Mesenchymal stem cell (in vitro differentiated cells and primary cell): ENCODE results near the gene C6orf141.
A peak's percentile ranks its signal among the peaks of the same experiment; 100 is the strongest.

Experiments used
- DNase-seq: peaks from one replicate; pipeline ENCODE4 v3.0.0-alpha.2; 2013
- H2AFZ ChIP-seq: one replicate; pipeline ENCODE4 v1.6.1; 2013; ENCODE audit warnings: low read depth, mild to moderate bottlenecking, control low read depth, inconsistent platforms, low read length, moderate library complexity
- H2AK5ac ChIP-seq: 2 replicates; pipeline ENCODE4 v1.6.1; 2013; ENCODE audit warnings: low read length, moderate library complexity, mild to moderate bottlenecking, inconsistent platforms; ENCODE audit not compliant: severe bottlenecking
- H2BK120ac ChIP-seq: one replicate; pipeline ENCODE4 v1.6.1; 2013; ENCODE audit warnings: low read depth, mild to moderate bottlenecking, inconsistent platforms, low read length, moderate library complexity
- H2BK12ac ChIP-seq, 2 experiments: one replicate each; pipeline ENCODE4 v1.6.1; 2013; ENCODE audit warnings: inconsistent platforms in 2 of 2, low read length in 2 of 2, mild to moderate bottlenecking in 2 of 2, moderate library complexity in 2 of 2, control low read depth in 1 of 2
- H2BK15ac ChIP-seq: one replicate; pipeline ENCODE4 v1.6.1; 2013; ENCODE audit warnings: mild to moderate bottlenecking, low read depth, inconsistent platforms; ENCODE audit not compliant: poor library complexity, severe bottlenecking
- H2BK5ac ChIP-seq: 2 replicates; pipeline ENCODE4 v1.6.1; 2013; ENCODE audit warnings: low read depth, mild to moderate bottlenecking, low read length, control low read depth, inconsistent platforms; ENCODE audit not compliant: poor library complexity, severe bottlenecking
- H3K14ac ChIP-seq, 2 experiments: one replicate each; pipeline ENCODE4 v1.6.1; 2013; ENCODE audit warnings: inconsistent platforms in 2 of 2, low read length in 2 of 2, control low read depth in 1 of 2, mild to moderate bottlenecking in 1 of 2, moderate library complexity in 1 of 2
- H3K18ac ChIP-seq, 2 experiments: one replicate each; pipeline ENCODE4 v1.6.1; 2013; ENCODE audit warnings: inconsistent platforms in 2 of 2, low read length in 2 of 2, control low read depth in 1 of 2, low read depth in 1 of 2, mild to moderate bottlenecking in 1 of 2
- H3K23ac ChIP-seq, 2 experiments: one replicate each; pipeline ENCODE4 v1.6.1; 2013; ENCODE audit warnings: inconsistent platforms in 2 of 2, low read length in 2 of 2, mild to moderate bottlenecking in 2 of 2, moderate library complexity in 2 of 2, control low read depth in 1 of 2
- H3K27ac ChIP-seq: 2 replicates; pipeline ENCODE4 v1.5.1; 2013; ENCODE audit warnings: mild to moderate bottlenecking, moderate library complexity, low read length, control low read depth, inconsistent platforms; ENCODE audit not compliant: poor library complexity, severe bottlenecking
- H3K27me3 ChIP-seq, 2 experiments: 2 replicates each; pipeline versions ENCODE4 v1.6.1 to v1.7.0; 2013; ENCODE audit warnings: low read length in 2 of 2, mild to moderate bottlenecking in 2 of 2, moderate library complexity in 2 of 2, control low read depth in 1 of 2, inconsistent platforms in 1 of 2; ENCODE audit not compliant: control insufficient read depth in 1 of 2, insufficient read depth in 1 of 2
- H3K36me3 ChIP-seq, 2 experiments: 2 replicates each; pipeline versions ENCODE4 v1.6.1 to v1.7.0; 2013; ENCODE audit warnings: low read length in 2 of 2, control low read depth in 1 of 2, inconsistent platforms in 1 of 2, low read depth in 1 of 2, mild to moderate bottlenecking in 1 of 2; ENCODE audit not compliant: insufficient read depth in 2 of 2, control insufficient read depth in 1 of 2
- H3K4ac ChIP-seq, 2 experiments: one replicate each; pipeline ENCODE4 v1.6.1; 2013; ENCODE audit warnings: inconsistent platforms in 2 of 2, low read length in 2 of 2, mild to moderate bottlenecking in 2 of 2, moderate library complexity in 2 of 2, control low read depth in 1 of 2, low read depth in 1 of 2
- H3K4me1 ChIP-seq: 2 replicates; pipeline ENCODE4 v1.6.1; 2013; ENCODE audit warnings: low read depth, low read length, control low read depth; ENCODE audit not compliant: control insufficient read depth, insufficient read depth
- H3K4me2 ChIP-seq: 2 replicates; pipeline ENCODE4 v1.6.1; 2013; ENCODE audit warnings: low read length, mild to moderate bottlenecking, inconsistent platforms; ENCODE audit not compliant: poor library complexity, severe bottlenecking
- H3K4me3 ChIP-seq, 2 experiments: 2 replicates each; pipeline versions ENCODE4 v1.5.1 to v1.7.0; 2013; ENCODE audit warnings: low read length in 2 of 2, mild to moderate bottlenecking in 2 of 2, control low read depth in 1 of 2, low read depth in 1 of 2; ENCODE audit not compliant: insufficient read depth in 1 of 2
- H3K79me1 ChIP-seq: replicated peaks from 2 replicates; pipeline ENCODE4 v1.6.1; 2013; ENCODE audit warnings: mild to moderate bottlenecking, control low read depth, low read length, inconsistent platforms; ENCODE audit not compliant: poor library complexity, severe bottlenecking
- H3K9ac ChIP-seq: 2 replicates; pipeline ENCODE4 v1.7.0; 2013; ENCODE audit warnings: mild to moderate bottlenecking, low read length, moderate library complexity
- H3K9me3 ChIP-seq: 2 replicates; pipeline ENCODE4 v1.7.0; 2013; ENCODE audit warnings: mild to moderate bottlenecking, low read length; ENCODE audit not compliant: control insufficient read depth
- H4K8ac ChIP-seq: one replicate; pipeline ENCODE4 v1.6.1; 2013; ENCODE audit warnings: inconsistent platforms, mild to moderate bottlenecking, low read length, moderate library complexity
- H4K91ac ChIP-seq: one replicate; pipeline ENCODE4 v1.6.1; 2013; ENCODE audit warnings: mild to moderate bottlenecking, low read length, inconsistent platforms
- WGBS: methylation state at CpG from one replicate; pipeline ENCODE4 v1.1.7; 2013; ENCODE audit warnings: mixed read lengths; 5-methylcytosine and 5-hydroxymethylcytosine counted together

The C6orf141 gene

DNA sequence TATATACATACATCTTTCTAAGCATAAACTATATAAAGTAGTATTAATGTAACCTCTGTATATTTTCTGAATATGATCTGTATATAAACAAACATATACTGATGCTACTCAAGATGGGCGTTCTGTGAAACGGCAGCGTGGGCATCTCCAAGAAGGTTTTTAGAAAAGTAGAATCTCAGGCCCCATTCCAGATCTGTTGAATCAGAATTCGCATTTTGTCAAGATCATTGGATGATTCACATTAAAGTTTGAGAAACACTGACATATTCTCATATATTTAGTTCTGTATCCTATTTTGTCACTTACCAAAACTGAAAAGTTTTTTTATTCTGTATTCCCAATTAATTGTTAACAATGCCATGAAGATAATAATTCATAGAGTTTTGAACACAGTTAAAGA is 5.5 kb downstream of the C6orf141 start:
- Histone ChIP-seq H3K27ac (no peak overlapping the region), H2BK5ac (no peak overlapping the region), H3K27me3 (peaks cover 0 to 16% of the 10 kb centered on the region in 2 experiments), H3K23ac (no peak overlapping the region), H2BK15ac (no peak overlapping the region), H2AK5ac (no peak overlapping the region), H3K9me3 (no peaks in the 10 kb centered on the region), H3K18ac (no peak overlapping the region), H4K91ac (no peak overlapping the region), H2BK120ac (no peak overlapping the region), H4K8ac (no peak overlapping the region), H2AFZ (no peak overlapping the region), H3K14ac (no peak overlapping the region), H3K79me1 (peaks cover under 1% of the 10 kb centered on the region), H3K9ac (no peak overlapping the region), H3K4me2 (no peak overlapping the region), H3K4me1 (peaks cover 3% of the 10 kb centered on the region), H2BK12ac (no peak overlapping the region), H3K4me3 (no peak overlapping the region), H3K36me3 (no peaks in the 10 kb centered on the region), H3K4ac (no peak overlapping the region)
- WGBS: 100% methylated on average over 3 of the region's 4 CpGs
- DNase-seq: no peak

DNA sequence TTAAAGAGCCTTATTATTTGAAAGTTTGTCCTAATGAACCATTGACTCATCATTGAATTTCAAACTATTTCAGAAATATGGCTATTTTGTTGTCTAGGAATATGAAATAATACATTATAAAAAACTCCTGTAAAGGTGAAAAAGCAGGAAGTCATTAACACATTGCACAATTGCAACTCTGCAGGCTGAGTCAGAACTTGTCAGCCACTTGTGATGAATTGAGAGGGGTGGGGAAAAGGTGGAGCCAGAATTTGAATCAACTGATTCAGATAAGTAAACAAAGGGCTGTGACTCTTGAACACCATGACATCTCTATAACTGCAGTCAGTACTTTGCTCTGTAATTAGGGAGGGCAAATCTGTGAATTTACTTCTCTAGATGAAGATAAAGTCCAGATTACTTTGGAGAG is 6.0 kb downstream of the C6orf141 start:
- Histone ChIP-seq H3K23ac (no peak overlapping the region), H2BK5ac (no peak overlapping the region), H4K91ac (no peak overlapping the region), H2BK120ac (no peak overlapping the region), H3K27ac (no peak overlapping the region), H2AFZ (no peak overlapping the region), H3K9me3 (no peaks in the 10 kb centered on the region), H3K9ac (no peak overlapping the region), H3K27me3 (peaks cover 0 to 11% of the 10 kb centered on the region in 2 experiments), H2AK5ac (no peak overlapping the region), H3K4me3 (no peak overlapping the region), H3K36me3 (no peaks in the 10 kb centered on the region), H3K79me1 (no peaks in the 10 kb centered on the region), H3K4me1 (no peaks in the 10 kb centered on the region), H3K4me2 (no peak overlapping the region), H4K8ac (no peak overlapping the region), H3K18ac (no peak overlapping the region), H2BK12ac (no peak overlapping the region), H3K14ac (no peak overlapping the region), H2BK15ac (no peak overlapping the region), H3K4ac (no peak overlapping the region)
- peak; percentile 81 for DNase-seq

DNA sequence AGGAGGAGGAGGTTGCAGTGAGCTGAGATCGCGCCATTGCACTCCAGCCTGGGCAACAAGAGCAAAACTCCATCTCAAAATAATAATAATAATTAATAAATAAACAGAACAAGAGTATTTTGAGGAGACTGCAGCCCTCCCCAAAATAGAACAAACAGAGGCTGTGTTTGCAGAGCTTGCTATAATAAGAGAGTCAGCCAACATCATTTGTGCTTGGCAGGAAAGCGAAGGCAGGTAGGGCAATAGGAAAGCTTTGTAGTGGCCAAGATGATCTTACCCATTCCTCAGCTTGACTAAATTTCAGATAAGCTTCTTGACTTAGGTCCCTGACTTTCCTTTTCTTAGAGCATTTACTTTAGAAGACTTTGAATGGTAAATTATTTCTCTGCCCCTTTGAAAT is 6.7 kb downstream of the C6orf141 start:
- Histone ChIP-seq H3K79me1 (no peaks in the 10 kb centered on the region), H3K23ac (no peak overlapping the region), H3K4me2 (no peak overlapping the region), H3K9me3 (no peaks in the 10 kb centered on the region), H2AK5ac (no peak overlapping the region), H2BK5ac (no peak overlapping the region), H4K8ac (no peak overlapping the region), H2BK12ac (no peak overlapping the region), H3K14ac (no peak overlapping the region), H3K36me3 (no peaks in the 10 kb centered on the region), H4K91ac (no peak overlapping the region), H2BK15ac (no peak overlapping the region), H3K4me3 (no peak overlapping the region), H3K27ac (no peak overlapping the region), H3K9ac (no peak overlapping the region), H3K4ac (no peak overlapping the region), H3K27me3 (peaks cover 0 to 5% of the 10 kb centered on the region in 2 experiments), H2AFZ (no peak overlapping the region), H3K18ac (no peak overlapping the region), H2BK120ac (no peak overlapping the region), H3K4me1 (no peaks in the 10 kb centered on the region)
- 100% methylated on average over 1 of the region's 3 CpGs for WGBS
- DNase-seq: no peak

DNA sequence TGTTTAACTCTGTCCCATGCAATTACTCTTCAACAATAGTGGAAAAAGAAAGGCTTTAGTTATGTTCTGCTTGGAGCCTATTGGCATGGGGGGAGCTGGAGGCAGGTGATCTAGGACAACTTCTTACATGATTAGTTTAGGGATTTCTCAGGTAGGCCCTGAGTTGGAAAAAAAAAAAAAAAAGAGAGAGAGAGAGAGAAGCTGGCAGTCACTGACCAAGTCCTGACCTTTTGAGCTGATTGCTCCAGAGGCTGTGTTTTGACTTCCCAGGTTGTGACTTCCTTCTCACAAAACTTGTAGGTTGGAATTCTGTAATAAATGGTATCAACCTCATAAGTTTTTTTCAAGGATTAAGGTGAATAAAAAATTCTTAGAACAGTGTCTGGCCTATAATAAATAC is 7.8 kb downstream of the C6orf141 start:
- H3K18ac ChIP-seq: no peak overlapping the region
- H3K36me3 ChIP-seq: no peaks in the 10 kb centered on the region
- H4K8ac ChIP-seq: no peak overlapping the region
- H2AK5ac ChIP-seq: no peak overlapping the region
- no peak overlapping the region for H3K27ac ChIP-seq
- no peak overlapping the region for H2BK12ac ChIP-seq
- no peak overlapping the region for H2BK120ac ChIP-seq
- H3K14ac ChIP-seq: no peak overlapping the region
- no peaks in the 10 kb centered on the region for H3K4me1 ChIP-seq
- no peak overlapping the region for H3K4me3 ChIP-seq
- no peaks in the 10 kb centered on the region for H3K79me1 ChIP-seq
- H2BK15ac ChIP-seq: no peak overlapping the region
- no peak overlapping the region for H3K4me2 ChIP-seq
- no peak overlapping the region for H3K9ac ChIP-seq
- H3K23ac ChIP-seq: no peak overlapping the region
- DNase-seq: no peak
- H2AFZ ChIP-seq: no peak overlapping the region
- no peak overlapping the region for H2BK5ac ChIP-seq
- no peaks in the 10 kb centered on the region for H3K9me3 ChIP-seq
- H4K91ac ChIP-seq: no peak overlapping the region
- no peaks in the 10 kb centered on the region for H3K27me3 ChIP-seq
- H3K4ac ChIP-seq: no peak overlapping the region
